ENCODE measurements around the gene ANO1. TPM values are rescaled to one million over a fixed set of nuclear protein-coding genes. Genes with fewer than 3 reads are reported as not detected.

The ANO1 gene
- total RNA-seq, 4 donors from 2014 or later: 25.3 to 107 (median 48.8) TPM

GRCh38 chr11:70153133-70153727, 75.1 kb downstream of the ANO1 start:
- H3K27ac ChIP-seq (replicated peaks in 1 of 4): no peak overlapping the region
- peaks cover 0 to 5% (median 0%) of the 10 kb centered on the region in 4 donors for H3K27me3 ChIP-seq
- no peak overlapping the region for H3K4me3 ChIP-seq
- H3K4me1 ChIP-seq: no peaks in the 10 kb centered on the region
- TF ChIP-seq POLR2AphosphoS5 (IDR thresholded peaks at IDR 0.05) (no peak), EP300 (IDR thresholded peaks at IDR 0.05) (no peak)
- WGBS: 83% methylated on average over 7 of the region's 7 CpGs
- intact Hi-C loops (cut with DNase I): no loop called here
- DNase-seq (ENCODE audit: extremely low spot score): no peak
- no peaks in the 10 kb centered on the region for H3K36me3 ChIP-seq
- H3K9me3 ChIP-seq: no peaks in the 10 kb centered on the region

DNA sequence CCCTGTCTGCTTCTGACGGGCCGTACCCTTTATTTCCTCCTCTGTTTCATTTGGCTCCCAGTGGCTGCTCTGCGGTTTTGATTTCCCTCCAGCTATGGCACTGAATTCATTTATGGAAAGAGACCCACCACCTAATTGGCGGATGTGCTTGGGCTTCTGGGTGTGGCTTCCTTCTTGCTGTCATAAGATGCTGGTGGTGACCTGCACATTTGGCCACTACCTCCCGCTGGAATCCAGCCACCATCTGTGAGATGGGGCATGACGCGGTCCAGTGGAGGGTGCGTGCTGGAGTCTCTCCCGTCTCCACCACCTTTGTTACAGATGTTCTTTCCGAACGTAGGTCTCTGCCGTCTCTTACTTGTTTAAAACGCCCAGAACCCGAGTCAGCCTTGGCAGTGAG, 77.3 kb downstream of the ANO1 start:
- no peaks in the 10 kb centered on the region for H3K9me3 ChIP-seq
- intact Hi-C loops (cut with DNase I): no loop called here
- peaks cover 0 to 9% (median 3%) of the 10 kb centered on the region in 4 donors for H3K4me1 ChIP-seq
- H3K27me3 ChIP-seq: peaks cover 0 to 4% (median 0%) of the 10 kb centered on the region in 4 donors
- H3K27ac ChIP-seq (replicated peaks in 1 of 4): no peak overlapping the region
- no peak for DNase-seq (ENCODE audit: extremely low spot score)
- WGBS: 80% methylated on average over 11 of the region's 14 CpGs
- TF ChIP-seq CTCF (IDR thresholded peaks at IDR 0.05): no peak
- TF ChIP-seq POLR2AphosphoS5 (IDR thresholded peaks at IDR 0.05): no peak
- TF ChIP-seq POLR2A (IDR thresholded peaks at IDR 0.05; ENCODE audit: low read depth): no peak
- no peak for TF ChIP-seq EP300 (IDR thresholded peaks at IDR 0.05)
- H3K4me3 ChIP-seq: no peak overlapping the region
- H3K36me3 ChIP-seq: no peaks in the 10 kb centered on the region

DNA sequence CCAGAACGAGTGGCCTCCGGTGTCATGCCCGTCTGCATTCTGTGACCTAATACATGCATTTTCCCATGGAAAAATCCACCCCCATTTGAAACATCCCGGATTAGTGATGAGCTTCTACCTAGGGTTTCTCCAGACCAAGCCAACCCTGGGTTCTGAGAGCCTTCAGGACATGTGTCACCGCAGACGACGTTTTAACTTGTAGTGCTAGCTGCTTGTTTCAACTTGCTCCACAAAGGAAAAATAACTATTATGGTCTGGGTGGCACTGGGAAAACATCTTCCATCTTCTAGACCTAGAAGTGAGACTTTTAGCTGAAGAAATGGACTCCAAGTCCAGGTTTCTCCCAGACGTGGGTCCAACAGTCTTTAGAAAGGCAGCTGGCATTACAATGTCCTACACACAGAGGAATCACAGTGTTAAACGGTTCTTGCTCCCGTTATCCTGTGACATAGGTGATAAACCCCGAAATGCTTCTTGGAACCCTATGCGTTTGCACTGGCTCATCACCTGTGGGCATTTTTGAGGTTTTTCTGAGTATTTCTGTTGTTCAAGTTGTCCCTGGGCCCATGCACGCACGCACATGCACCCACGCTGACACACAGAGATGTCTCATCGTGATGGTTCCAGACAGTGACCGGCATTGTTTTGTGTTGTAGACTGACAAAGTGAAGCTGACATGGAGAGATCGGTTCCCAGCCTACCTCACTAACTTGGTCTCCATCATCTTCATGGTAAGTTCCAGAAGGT, 78.3 kb downstream of the ANO1 start:
- H3K27me3 ChIP-seq: peaks cover 0 to 4% (median 0%) of the 10 kb centered on the region in 4 donors
- H3K27ac ChIP-seq (replicated peaks in 1 of 4): no peak overlapping the region
- WGBS: 84% methylated on average over 18 of the region's 18 CpGs
- TF ChIP-seq EP300 (IDR thresholded peaks at IDR 0.05) (no peak), POLR2A (IDR thresholded peaks at IDR 0.05; ENCODE audit: low read depth) (no peak), CTCF (IDR thresholded peaks at IDR 0.05) (no peak), POLR2AphosphoS5 (IDR thresholded peaks at IDR 0.05) (no peak)
- H3K36me3 ChIP-seq: no peaks in the 10 kb centered on the region
- no peak for DNase-seq (ENCODE audit: extremely low spot score)
- no peaks in the 10 kb centered on the region for H3K9me3 ChIP-seq
- no peak overlapping the region for H3K4me3 ChIP-seq
- intact Hi-C loops (cut with DNase I): no loop called here
- H3K4me1 ChIP-seq: peaks cover 0 to 9% (median 3%) of the 10 kb centered on the region in 4 donors

- TF ChIP-seq CTCF (IDR thresholded peaks at IDR 0.05) (no peak), EP300 (IDR thresholded peaks at IDR 0.05) (no peak), POLR2A (IDR thresholded peaks at IDR 0.05; ENCODE audit: low read depth) (no peak), POLR2AphosphoS5 (IDR thresholded peaks at IDR 0.05) (no peak)
- peaks cover 0 to 16% (median 0%) of the 10 kb centered on the region in 4 donors for H3K27me3 ChIP-seq
- H3K36me3 ChIP-seq: no peaks in the 10 kb centered on the region
- no peaks in the 10 kb centered on the region for H3K9me3 ChIP-seq
- peaks cover 0 to 9% (median 3%) of the 10 kb centered on the region in 4 donors for H3K4me1 ChIP-seq
- no peak overlapping the region for H3K4me3 ChIP-seq
- WGBS: 63% methylated on average over 8 of the region's 8 CpGs
- no peak for DNase-seq (ENCODE audit: extremely low spot score)
- H3K27ac ChIP-seq (replicated peaks in 1 of 4): no peak overlapping the region
- intact Hi-C loops (cut with DNase I): no loop called here
Observed at GRCh38 chr11:70158201-70158600, 80.1 kb downstream of the ANO1 start.

- H3K36me3 ChIP-seq: no peaks in the 10 kb centered on the region
- DNase-seq (ENCODE audit: extremely low spot score): no peak
- H3K4me3 ChIP-seq: no peak overlapping the region
- no peaks in the 10 kb centered on the region for H3K9me3 ChIP-seq
- no peak overlapping the region for H3K27ac ChIP-seq (replicated peaks in 1 of 4)
- peaks cover 0 to 9% (median 3%) of the 10 kb centered on the region in 4 donors for H3K4me1 ChIP-seq
- intact Hi-C loops (cut with DNase I): no loop called here
- 91% methylated on average over 13 of the region's 14 CpGs for WGBS
- TF ChIP-seq POLR2AphosphoS5 (IDR thresholded peaks at IDR 0.05) (no peak), POLR2A (IDR thresholded peaks at IDR 0.05; ENCODE audit: low read depth) (no peak), CTCF (IDR thresholded peaks at IDR 0.05) (no peak), EP300 (IDR thresholded peaks at IDR 0.05) (no peak)
- peaks cover 0 to 16% (median 0%) of the 10 kb centered on the region in 4 donors for H3K27me3 ChIP-seq
Observed at GRCh38 chr11:70158757-70159389, 80.8 kb downstream of the ANO1 start.

All from esophagus muscularis mucosa (tissue), 4 donors.